Panc1 (cell line): ENCODE results near the gene IRX6. TPM values are rescaled to one million over a fixed set of nuclear protein-coding genes. Genes with fewer than 3 reads are reported as not detected.

Experiments used
- ATAC-seq: fragments of 200-7000 bp; cut with Tn5 transposase; 2 replicates; pipeline ENCODE4 v1.9.1; 2020; ENCODE audit warnings: mild to moderate bottlenecking, moderate library complexity
- BruUV-seq: library from RNA; stranded (reverse); fragments of 400-500 nt; replicated peaks from 2 replicates; lab custom pipeline; 2021; lab: Mats Ljungman, UMichigan
- CTCF ChIA-PET: fragments of 300-600 bp; sonication (Branson Sonifier 250); formaldehyde crosslinking; loops from one replicate; lab custom pipeline; 2022; ENCODE audit warnings: antibody characterized with exemption; lab: Charles Lee
- POLR2A ChIA-PET: fragments of 300-600 bp; sonication (Branson Sonifier 250); formaldehyde crosslinking; loops from one replicate; lab custom pipeline; 2022; ENCODE audit warnings: antibody characterized with exemption; lab: Charles Lee
- DNase-seq: peaks from one replicate; pipeline ENCODE4 v3.0.0-alpha.2; 2010; ENCODE audit warnings: low read depth, low spot score
- H3K27ac ChIP-seq: 2 replicates; pipeline ENCODE4 v1.5.1; 2011; ENCODE audit warnings: mild to moderate bottlenecking, low read length, inconsistent platforms
- H3K27me3 ChIP-seq: fragments of 200-500 bp; sonication (Bioruptor generic); 2 replicates; pipeline ENCODE4 v1.6.0; 2014; ENCODE audit warnings: low read length, inconsistent platforms; ENCODE audit not compliant: control insufficient read depth, insufficient read depth
- H3K36me3 ChIP-seq: fragments of 200-500 bp; sonication (Bioruptor generic); 2 replicates; pipeline ENCODE4 v1.5.1; 2014; ENCODE audit warnings: inconsistent platforms, mild to moderate bottlenecking, low read length, moderate library complexity; ENCODE audit not compliant: control insufficient read depth, insufficient read depth
- H3K4me1 ChIP-seq: 2 replicates; pipeline ENCODE4 v1.5.1; 2011; ENCODE audit warnings: inconsistent platforms, mild to moderate bottlenecking, low read length, moderate library complexity; ENCODE audit not compliant: control insufficient read depth, insufficient read depth
- H3K4me3 ChIP-seq, 2 experiments: 2 replicates each; pipeline ENCODE4 v1.5.1; 2011 to 2012; ENCODE audit warnings: low read depth in 2 of 2, low read length in 2 of 2, mild to moderate bottlenecking in 2 of 2, inconsistent platforms in 1 of 2, moderate library complexity in 1 of 2
- H3K9me3 ChIP-seq: fragments of 200-500 bp; sonication (Bioruptor generic); 2 replicates; pipeline ENCODE4 v1.5.1; 2014; ENCODE audit warnings: low read depth, mild to moderate bottlenecking, inconsistent platforms, low read length, moderate library complexity; ENCODE audit not compliant: control insufficient read depth, insufficient read depth
- CTCF ChIP-seq: fragments of 450-650 bp; IDR thresholded peaks from 2 replicates; pipeline ENCODE4 v1.5.1; 2017; ENCODE audit warnings: mild to moderate bottlenecking
- POLR2AphosphoS5 ChIP-seq: IDR thresholded peaks from 2 replicates; pipeline ENCODE4 v1.6.1; 2012; ENCODE audit warnings: mild to moderate bottlenecking, low read depth, low read length, moderate library complexity
- SIN3A ChIP-seq: IDR thresholded peaks from 2 replicates; pipeline ENCODE4 v1.6.1; 2012; ENCODE audit warnings: low read depth, mild to moderate bottlenecking, low read length, moderate library complexity, borderline replicate concordance; ENCODE audit not compliant: insufficient read depth
- TCF7L2 ChIP-seq: IDR thresholded peaks from 2 replicates; pipeline ENCODE4 v1.6.1; 2011; ENCODE audit warnings: mild to moderate bottlenecking, low read depth, low read length, inconsistent platforms
- in situ Hi-C: cut with HindIII; loops from 2 replicates; pipeline ENCODE4 v1.10.0; 2016; ENCODE audit warnings: low sequenced_read_pairs, low pct_unique_long_range_greater_than_20kb
- intact Hi-C: fragments of 100-400 bp; cut with micrococcal nuclease; formaldehyde crosslinking; loops from one replicate; pipeline ENCODE4 v1.10.0; 2022; ENCODE audit not compliant: unreplicated experiment
- total RNA-seq: library from RNA; stranded (reverse); gene quantifications from one replicate; pipeline ENCODE4 v1.2.1, GENCODE V29; 2021; ENCODE audit not compliant: unreplicated experiment
- TF ChIP-seq, protein P1 (sequence below), 2 experiments: IDR thresholded peaks; 2 replicates each; pipeline ENCODE4 v1.6.1; 2011 to 2012; ENCODE audit warnings: low read depth in 2 of 2, control low read depth in 1 of 2, low read length in 1 of 2, mild to moderate bottlenecking in 1 of 2, moderate library complexity in 1 of 2; ENCODE audit not compliant: insufficient read depth in 1 of 2

The IRX6 gene
- total RNA-seq, 1 experiment from 2014 or later, result not detected

DNA sequence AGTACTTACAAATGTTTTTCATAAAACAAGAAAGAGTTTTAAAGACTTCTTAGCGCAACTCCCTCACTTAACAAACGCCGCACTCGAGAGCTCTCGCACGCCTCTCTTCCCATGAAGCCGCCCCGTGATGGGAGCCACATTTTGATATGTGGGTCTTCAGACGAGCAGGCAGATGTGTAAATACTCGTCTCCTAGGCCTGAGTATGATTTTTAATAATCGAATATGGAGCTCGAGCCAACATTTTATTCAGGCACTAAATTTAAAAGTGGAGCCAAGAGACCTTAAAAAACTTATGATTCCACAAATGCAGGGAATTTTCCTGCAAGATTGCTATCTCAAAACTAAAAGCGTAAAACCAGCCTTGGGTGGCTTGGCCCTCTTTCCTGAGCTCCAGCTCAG is 55.4 kb downstream of the IRX6 start:
- ChIA-PET CTCF (no interaction called here), POLR2A (no interaction called here)
- DNase-seq (no peak), ATAC-seq (no peak)
- no peaks in the 10 kb centered on the region for H3K4me1 ChIP-seq
- H3K27me3 ChIP-seq, result no peaks in the 10 kb centered on the region
- H3K4me3 ChIP-seq, result no peak overlapping the region
- intact Hi-C loops, result loop anchor here (10.0 kb wide), 1 partner anchor 255 kb away; no protein-coding TSS in a partner anchor
- no peak overlapping the region for H3K27ac ChIP-seq
- H3K36me3 ChIP-seq, result no peaks in the 10 kb centered on the region
- no peaks in the 10 kb centered on the region for H3K9me3 ChIP-seq
- TF ChIP-seq CTCF (no peak), TCF7L2 (no peak), POLR2AphosphoS5 (no peak), SIN3A (no peak)
- TF ChIP-seq, protein P1, sequence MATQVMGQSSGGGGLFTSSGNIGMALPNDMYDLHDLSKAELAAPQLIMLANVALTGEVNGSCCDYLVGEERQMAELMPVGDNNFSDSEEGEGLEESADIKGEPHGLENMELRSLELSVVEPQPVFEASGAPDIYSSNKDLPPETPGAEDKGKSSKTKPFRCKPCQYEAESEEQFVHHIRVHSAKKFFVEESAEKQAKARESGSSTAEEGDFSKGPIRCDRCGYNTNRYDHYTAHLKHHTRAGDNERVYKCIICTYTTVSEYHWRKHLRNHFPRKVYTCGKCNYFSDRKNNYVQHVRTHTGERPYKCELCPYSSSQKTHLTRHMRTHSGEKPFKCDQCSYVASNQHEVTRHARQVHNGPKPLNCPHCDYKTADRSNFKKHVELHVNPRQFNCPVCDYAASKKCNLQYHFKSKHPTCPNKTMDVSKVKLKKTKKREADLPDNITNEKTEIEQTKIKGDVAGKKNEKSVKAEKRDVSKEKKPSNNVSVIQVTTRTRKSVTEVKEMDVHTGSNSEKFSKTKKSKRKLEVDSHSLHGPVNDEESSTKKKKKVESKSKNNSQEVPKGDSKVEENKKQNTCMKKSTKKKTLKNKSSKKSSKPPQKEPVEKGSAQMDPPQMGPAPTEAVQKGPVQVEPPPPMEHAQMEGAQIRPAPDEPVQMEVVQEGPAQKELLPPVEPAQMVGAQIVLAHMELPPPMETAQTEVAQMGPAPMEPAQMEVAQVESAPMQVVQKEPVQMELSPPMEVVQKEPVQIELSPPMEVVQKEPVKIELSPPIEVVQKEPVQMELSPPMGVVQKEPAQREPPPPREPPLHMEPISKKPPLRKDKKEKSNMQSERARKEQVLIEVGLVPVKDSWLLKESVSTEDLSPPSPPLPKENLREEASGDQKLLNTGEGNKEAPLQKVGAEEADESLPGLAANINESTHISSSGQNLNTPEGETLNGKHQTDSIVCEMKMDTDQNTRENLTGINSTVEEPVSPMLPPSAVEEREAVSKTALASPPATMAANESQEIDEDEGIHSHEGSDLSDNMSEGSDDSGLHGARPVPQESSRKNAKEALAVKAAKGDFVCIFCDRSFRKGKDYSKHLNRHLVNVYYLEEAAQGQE (IDR thresholded peaks at IDR 0.05; ENCODE audit: insufficient read depth in 1 of 2, low read depth in 2 of 2, low read length in 1 of 2), result no peak
- in situ Hi-C loops, result no loop called here
- BruUV-seq, result no TSS peak

DNA sequence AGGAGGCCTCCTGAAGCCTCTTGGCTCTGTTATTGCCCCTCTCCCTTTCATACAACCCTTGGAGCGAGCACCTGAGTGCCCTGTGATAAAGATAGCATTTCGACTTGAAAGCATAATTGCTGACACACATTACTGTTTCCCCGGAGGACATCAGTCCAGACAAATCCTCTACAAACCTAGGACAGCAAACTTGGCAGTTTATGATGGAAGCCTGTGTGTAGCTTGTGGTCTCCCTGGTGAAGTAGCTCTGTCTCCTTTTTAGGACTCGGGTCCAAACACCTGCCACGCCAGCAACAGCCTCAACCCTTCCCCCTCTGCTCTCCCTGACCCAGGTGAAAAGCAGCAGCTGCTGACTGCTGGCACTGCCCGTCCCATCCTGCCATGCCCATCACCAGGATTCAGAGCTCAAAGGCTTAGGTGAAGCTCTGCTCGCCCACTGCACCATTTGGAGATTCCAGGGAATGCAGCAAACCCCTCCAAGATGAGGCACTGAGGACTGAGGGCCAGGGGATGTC is 55.9 kb downstream of the IRX6 start:
- in situ Hi-C loops, result no loop called here
- POLR2A ChIA-PET, result no interaction called here
- intact Hi-C loops, result loop anchor here (10.0 kb wide), 1 partner anchor 255 kb away; no protein-coding TSS in a partner anchor
- CTCF ChIA-PET, result no interaction called here
- Histone ChIP-seq H3K36me3 (no peaks in the 10 kb centered on the region), H3K9me3 (no peaks in the 10 kb centered on the region), H3K27ac (no peak overlapping the region), H3K4me3 (no peak overlapping the region), H3K27me3 (no peaks in the 10 kb centered on the region), H3K4me1 (no peaks in the 10 kb centered on the region)
- DNase-seq, result no peak
- no TSS peak for BruUV-seq
- TF ChIP-seq POLR2AphosphoS5 (no peak), CTCF (no peak), SIN3A (no peak), TCF7L2 (no peak)
- TF ChIP-seq, protein P1 (IDR thresholded peaks at IDR 0.05; ENCODE audit: insufficient read depth in 1 of 2, low read depth in 2 of 2, low read length in 1 of 2), result no peak
- no peak for ATAC-seq
